HG02642 (cell line): Measurements from ENCODE around the gene SELENOT.

Experiments
- ATAC-seq: cut with Tn5 transposase; IDR thresholded peaks from one replicate; pipeline ENCODE4 v1.9.1; 2021; ENCODE audit warnings: mild to moderate bottlenecking; ENCODE audit not compliant: unreplicated experiment, poor library complexity

The SELENOT gene

DNA sequence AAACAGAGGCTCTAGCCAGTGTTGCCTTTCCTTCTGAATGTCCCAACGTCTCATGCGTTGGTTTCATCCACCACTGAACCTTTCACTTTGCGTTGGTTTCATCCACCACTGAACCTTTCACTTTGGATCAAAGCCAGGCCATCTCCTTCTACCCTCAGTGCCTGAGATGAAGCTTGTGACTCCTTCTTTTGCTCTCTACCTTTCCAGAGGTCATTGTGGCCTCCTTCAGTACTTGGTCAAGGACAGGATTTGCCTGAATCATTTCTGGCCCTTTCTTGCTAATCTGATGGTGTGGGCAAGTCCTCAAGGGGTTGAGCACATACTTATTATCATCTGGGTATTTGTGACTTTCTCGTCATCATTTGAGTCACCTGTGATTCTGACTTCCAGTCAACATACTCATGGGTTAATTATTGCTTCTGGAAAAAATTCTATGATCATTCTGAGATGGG lies 50.0 kb downstream of the SELENOT start:
- ATAC-seq: peak; percentile 75

- no peak for ATAC-seq
Observed at GRCh38 chr3:150656316-150656715, 53.2 kb downstream of the SELENOT start.

- ATAC-seq: no peak
Observed at GRCh38 chr3:150662410-150663200, 59.5 kb downstream of the SELENOT start.

DNA sequence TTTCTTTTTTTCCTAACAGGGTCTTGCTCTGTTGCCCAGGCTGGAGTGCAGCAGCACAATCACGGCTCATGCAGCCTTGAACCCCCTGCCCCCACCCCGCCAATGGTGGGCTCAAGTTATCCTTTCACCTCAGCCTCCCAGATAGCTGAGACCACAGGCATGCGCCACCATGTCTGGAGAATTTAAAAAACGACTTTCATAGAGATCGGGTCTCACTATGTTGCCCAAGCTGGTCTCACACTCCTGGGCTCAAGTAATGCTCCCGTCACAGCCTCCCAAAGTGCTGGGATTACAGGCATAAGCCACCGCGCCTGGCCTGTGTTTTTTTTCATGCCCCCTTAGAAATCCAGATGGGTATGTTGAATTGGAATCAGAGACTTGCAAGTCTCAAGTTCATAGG lies 60.3 kb downstream of the SELENOT start:
- ATAC-seq: no peak

- ATAC-seq: no peak
Observed at GRCh38 chr3:150666167-150666566, 63.0 kb downstream of the SELENOT start.

DNA sequence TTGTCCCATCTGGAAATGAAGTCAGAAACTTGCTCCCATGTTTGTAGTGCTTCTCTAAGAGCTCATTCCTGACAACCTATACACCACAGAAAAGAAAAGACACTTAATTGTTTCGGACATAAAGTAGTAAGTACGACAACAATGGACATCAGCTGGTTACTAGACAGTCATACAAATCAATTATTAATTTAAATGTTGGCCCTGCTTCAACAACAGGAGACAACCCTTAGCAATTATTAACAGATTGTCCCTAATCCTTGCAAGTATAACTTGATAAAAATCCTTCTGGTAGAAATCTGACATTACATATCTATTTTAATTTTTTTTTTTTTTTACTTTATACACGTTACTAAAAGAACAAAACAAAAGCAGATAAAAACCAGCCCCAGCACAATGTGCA lies 70.8 kb downstream of the SELENOT start:
- no peak for ATAC-seq

DNA sequence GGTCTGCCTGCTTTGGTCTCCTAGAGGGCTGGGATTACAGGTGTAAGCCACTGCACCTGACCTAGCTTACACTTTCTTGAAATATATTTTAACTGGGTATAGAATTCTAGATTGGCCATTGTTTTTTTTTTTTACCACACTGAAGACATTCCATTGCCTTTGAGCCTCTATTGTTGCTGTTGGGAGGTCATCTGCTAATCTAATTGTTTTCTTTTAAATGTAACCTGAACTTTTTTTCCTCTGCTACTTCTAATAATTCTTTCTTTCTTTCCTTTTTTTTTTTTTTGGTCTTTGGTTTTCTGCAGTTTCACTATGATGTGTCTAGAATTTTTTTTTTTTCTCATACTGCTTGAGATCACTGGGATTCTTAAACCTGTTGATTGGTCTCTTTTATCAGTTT lies 72.5 kb downstream of the SELENOT start:
- no peak for ATAC-seq
